CD8-positive, alpha-beta memory T cell (primary cell): ENCODE results near the gene LBHD2. TPM values are rescaled to one million over a fixed set of nuclear protein-coding genes. Genes with fewer than 3 reads are reported as not detected.

Experiments
- CTCF ChIA-PET: fragments of 350-600 bp; sonication (Branson Sonifier 250); formaldehyde crosslinking; loops from one replicate; lab custom pipeline; 2021; ENCODE audit warnings: antibody characterized with exemption; lab: Charles Lee
- POLR2A ChIA-PET: fragments of 350-600 bp; sonication (Branson Sonifier 250); formaldehyde crosslinking; loops from one replicate; lab custom pipeline; 2021; ENCODE audit warnings: antibody characterized with exemption; lab: Charles Lee
- DNase-seq, 5 donors: peaks; one replicate each; pipeline versions ENCODE4 v3.0.0 to v3.0.0-alpha.2; 2020 to 2022; ENCODE audit warnings: mixed read lengths in 1 of 5
- H3K27ac ChIP-seq: one replicate; pipeline ENCODE4 v1.7.0; 2013; ENCODE audit warnings: low read depth, mild to moderate bottlenecking, low read length, moderate library complexity
- H3K27me3 ChIP-seq: 2 replicates; pipeline ENCODE4 v1.7.0; 2013; ENCODE audit warnings: low read length, mild to moderate bottlenecking; ENCODE audit not compliant: insufficient read depth, poor library complexity, severe bottlenecking
- H3K36me3 ChIP-seq: 2 replicates; pipeline ENCODE4 v1.7.0; 2013; ENCODE audit warnings: mild to moderate bottlenecking, low read length, moderate library complexity; ENCODE audit not compliant: insufficient read depth
- H3K4me1 ChIP-seq: 2 replicates; pipeline ENCODE4 v1.7.0; 2013; ENCODE audit warnings: mild to moderate bottlenecking, low read length, moderate library complexity; ENCODE audit not compliant: insufficient read depth
- H3K4me3 ChIP-seq: 2 replicates; pipeline ENCODE4 v1.7.0; 2013; ENCODE audit warnings: mild to moderate bottlenecking, low read length
- H3K9me3 ChIP-seq: 2 replicates; pipeline ENCODE4 v1.7.0; 2013; ENCODE audit warnings: mild to moderate bottlenecking, low read length
- H3K27ac Mint-ChIP-seq, 8 donors: one replicate each; pipeline ENCODE4 v1.8.0; 2020 to 2021; ENCODE audit warnings: mixed read lengths in 8 of 8, mild to moderate bottlenecking in 6 of 8, inconsistent platforms in 3 of 8, moderate library complexity in 3 of 8
- H3K27me3 Mint-ChIP-seq, 2 donors: one replicate each; pipeline ENCODE4 v1.8.0; 2020 to 2021; ENCODE audit warnings: mixed read lengths in 2 of 2, mild to moderate bottlenecking in 1 of 2, moderate library complexity in 1 of 2
- H3K36me3 Mint-ChIP-seq, 3 donors: one replicate each; pipeline ENCODE4 v1.8.0; 2020 to 2021; ENCODE audit warnings: mixed read lengths in 3 of 3, inconsistent platforms in 1 of 3, mild to moderate bottlenecking in 1 of 3
- H3K4me1 Mint-ChIP-seq, 3 donors: one replicate each; pipeline ENCODE4 v1.8.0; 2020 to 2021; ENCODE audit warnings: mixed read lengths in 3 of 3, inconsistent platforms in 1 of 3, mild to moderate bottlenecking in 1 of 3
- H3K4me3 Mint-ChIP-seq, 7 donors: one replicate each; pipeline ENCODE4 v1.8.0; 2020 to 2021; ENCODE audit warnings: mixed read lengths in 7 of 7, mild to moderate bottlenecking in 6 of 7, moderate library complexity in 4 of 7, inconsistent platforms in 2 of 7
- H3K9me3 Mint-ChIP-seq, 5 donors: one replicate each; pipeline ENCODE4 v1.8.0; 2020 to 2022; ENCODE audit warnings: mixed read lengths in 5 of 5, mild to moderate bottlenecking in 3 of 5, moderate library complexity in 2 of 5, inconsistent platforms in 1 of 5
- polyA plus RNA-seq: library from polyadenylated mRNA; unstranded; fragments of 300-500 nt; fragmentation: Illumina TruSeq; gene quantifications from one replicate; pipeline ENCODE4 v1.2.3, GENCODE V29; 2021
- total RNA-seq, 2 experiments: library from RNA; stranded (reverse); gene quantifications; one replicate each; pipeline ENCODE4 v1.2.3, GENCODE V29; 2021

The LBHD2 gene
- total and polyA plus RNA-seq, 3 experiments from 2014 or later: not detected

GRCh38 chr14:103130017-103130764, 46.2 kb downstream of the LBHD2 start:
- H3K9me3 ChIP-seq: no peaks in the 10 kb centered on the region
- no peaks in the 10 kb centered on the region for H3K27me3 ChIP-seq
- no peaks in the 10 kb centered on the region for H3K4me1 Mint-ChIP-seq
- no peaks in the 10 kb centered on the region for H3K36me3 ChIP-seq
- no peaks in the 10 kb centered on the region for H3K9me3 Mint-ChIP-seq
- H3K27ac Mint-ChIP-seq: no peak overlapping the region
- ChIA-PET POLR2A (no interaction called here), CTCF (interaction anchor here (1.5 to 2.0 kb wide), 2 partner anchors 25 kb away, joined by 6 read pairs; no protein-coding TSS in a partner anchor)
- H3K4me3 ChIP-seq: no peak overlapping the region
- no peak overlapping the region for H3K27ac ChIP-seq
- no peak overlapping the region for H3K4me3 Mint-ChIP-seq
- DNase-seq: no peak
- H3K27me3 Mint-ChIP-seq: peaks cover 4 to 10% of the 10 kb centered on the region in 2 donors
- no peaks in the 10 kb centered on the region for H3K36me3 Mint-ChIP-seq
- H3K4me1 ChIP-seq: no peaks in the 10 kb centered on the region

- no peaks in the 10 kb centered on the region for H3K36me3 ChIP-seq
- no peak overlapping the region for H3K27ac ChIP-seq
- Mint-ChIP-seq H3K4me3 (no peak overlapping the region), H3K4me1 (no peaks in the 10 kb centered on the region), H3K27me3 (peaks cover 3 to 10% of the 10 kb centered on the region in 2 donors), H3K36me3 (no peaks in the 10 kb centered on the region), H3K27ac (no peak overlapping the region), H3K9me3 (no peaks in the 10 kb centered on the region)
- ChIA-PET CTCF (interaction anchor here (1.5 kb wide), 1 partner anchor 26 kb away, joined by 6 read pairs; no protein-coding TSS in a partner anchor), POLR2A (no interaction called here)
- DNase-seq: no peak
- H3K4me3 ChIP-seq: no peak overlapping the region
- no peaks in the 10 kb centered on the region for H3K4me1 ChIP-seq
- no peaks in the 10 kb centered on the region for H3K27me3 ChIP-seq
- no peaks in the 10 kb centered on the region for H3K9me3 ChIP-seq
Measured at GRCh38 chr14:103130965-103131364, 47.0 kb downstream of the LBHD2 start.

DNA sequence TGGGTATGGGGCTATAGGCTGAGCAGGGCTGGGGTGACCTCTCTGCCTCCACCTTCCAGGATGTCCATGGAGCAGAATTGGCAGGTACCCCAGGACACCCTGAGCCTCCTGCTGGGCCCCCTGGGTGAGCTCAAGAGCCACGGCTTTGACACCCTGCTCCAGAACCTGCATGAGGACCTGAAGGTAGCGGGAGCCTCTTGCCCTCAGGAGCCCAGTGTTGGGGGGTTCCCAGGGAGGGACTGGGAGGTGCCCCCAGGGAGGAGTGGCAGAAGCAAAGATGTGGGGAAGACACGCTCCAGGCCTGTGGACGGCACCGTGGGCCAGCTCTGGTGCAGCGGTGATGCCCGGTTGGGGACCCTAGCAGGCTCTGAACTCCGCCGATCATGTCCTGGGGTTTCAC, 47.6 kb downstream of the LBHD2 start:
- Mint-ChIP-seq H3K27ac (no peak overlapping the region), H3K36me3 (no peaks in the 10 kb centered on the region), H3K9me3 (no peaks in the 10 kb centered on the region), H3K4me1 (no peaks in the 10 kb centered on the region), H3K27me3 (peaks cover 3 to 10% of the 10 kb centered on the region in 2 donors), H3K4me3 (no peak overlapping the region)
- DNase-seq: no peak
- Histone ChIP-seq H3K27me3 (no peaks in the 10 kb centered on the region), H3K36me3 (no peaks in the 10 kb centered on the region), H3K4me3 (no peak overlapping the region), H3K9me3 (no peaks in the 10 kb centered on the region), H3K27ac (no peak overlapping the region), H3K4me1 (no peaks in the 10 kb centered on the region)
- POLR2A ChIA-PET: no interaction called here
- CTCF ChIA-PET: interaction anchor here (1.5 kb wide), 1 partner anchor 27 kb away, joined by 6 read pairs; no protein-coding TSS in a partner anchor

DNA sequence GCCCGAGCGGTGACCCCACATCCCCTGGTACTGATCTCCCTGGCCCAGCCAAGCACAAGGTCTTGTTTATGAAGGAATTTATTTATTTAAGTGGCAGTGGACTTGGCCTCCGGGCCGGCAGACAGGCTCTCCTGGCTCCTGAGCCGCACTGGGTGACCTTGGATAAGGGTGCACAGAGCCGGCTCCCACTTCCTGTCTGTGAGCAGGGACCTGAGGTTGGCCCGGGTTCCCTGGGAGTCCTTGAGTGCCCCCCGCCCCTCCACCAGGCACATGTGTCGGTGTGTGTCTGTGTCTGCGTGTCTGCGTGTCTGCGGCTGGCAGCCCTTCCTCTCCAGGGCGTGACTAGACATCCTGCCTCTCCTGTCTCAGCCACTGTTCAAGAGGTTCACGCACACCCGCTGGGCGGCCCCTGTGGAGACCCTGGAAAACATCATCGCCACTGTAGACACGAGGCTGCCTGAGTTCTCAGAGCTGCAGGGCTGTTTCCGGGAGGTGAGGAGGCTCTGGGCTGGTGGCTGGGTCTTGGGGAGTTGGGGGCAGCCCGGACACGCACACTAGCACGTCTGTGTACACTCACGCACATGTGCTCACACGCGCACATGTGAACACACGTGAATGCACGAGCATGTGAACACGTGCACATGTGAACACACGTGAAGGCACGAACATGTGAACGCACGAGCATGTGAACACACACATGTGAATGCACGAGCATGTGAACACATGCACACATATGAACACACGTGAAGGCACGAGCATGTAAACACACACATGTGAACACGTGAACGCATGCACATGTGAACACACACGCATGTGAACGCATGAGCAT, 48.6 kb downstream of the LBHD2 start:
- no peaks in the 10 kb centered on the region for H3K27me3 ChIP-seq
- no peaks in the 10 kb centered on the region for H3K36me3 ChIP-seq
- Mint-ChIP-seq H3K4me3 (no peak overlapping the region), H3K36me3 (no peaks in the 10 kb centered on the region), H3K4me1 (no peaks in the 10 kb centered on the region), H3K9me3 (no peaks in the 10 kb centered on the region), H3K27ac (no peak overlapping the region), H3K27me3 (peaks cover 5 to 10% of the 10 kb centered on the region in 2 donors)
- POLR2A ChIA-PET: no interaction called here
- no peak overlapping the region for H3K27ac ChIP-seq
- H3K4me3 ChIP-seq: no peak overlapping the region
- H3K9me3 ChIP-seq: no peaks in the 10 kb centered on the region
- no peaks in the 10 kb centered on the region for H3K4me1 ChIP-seq
- CTCF ChIA-PET: no interaction called here
- no peak for DNase-seq

DNA sequence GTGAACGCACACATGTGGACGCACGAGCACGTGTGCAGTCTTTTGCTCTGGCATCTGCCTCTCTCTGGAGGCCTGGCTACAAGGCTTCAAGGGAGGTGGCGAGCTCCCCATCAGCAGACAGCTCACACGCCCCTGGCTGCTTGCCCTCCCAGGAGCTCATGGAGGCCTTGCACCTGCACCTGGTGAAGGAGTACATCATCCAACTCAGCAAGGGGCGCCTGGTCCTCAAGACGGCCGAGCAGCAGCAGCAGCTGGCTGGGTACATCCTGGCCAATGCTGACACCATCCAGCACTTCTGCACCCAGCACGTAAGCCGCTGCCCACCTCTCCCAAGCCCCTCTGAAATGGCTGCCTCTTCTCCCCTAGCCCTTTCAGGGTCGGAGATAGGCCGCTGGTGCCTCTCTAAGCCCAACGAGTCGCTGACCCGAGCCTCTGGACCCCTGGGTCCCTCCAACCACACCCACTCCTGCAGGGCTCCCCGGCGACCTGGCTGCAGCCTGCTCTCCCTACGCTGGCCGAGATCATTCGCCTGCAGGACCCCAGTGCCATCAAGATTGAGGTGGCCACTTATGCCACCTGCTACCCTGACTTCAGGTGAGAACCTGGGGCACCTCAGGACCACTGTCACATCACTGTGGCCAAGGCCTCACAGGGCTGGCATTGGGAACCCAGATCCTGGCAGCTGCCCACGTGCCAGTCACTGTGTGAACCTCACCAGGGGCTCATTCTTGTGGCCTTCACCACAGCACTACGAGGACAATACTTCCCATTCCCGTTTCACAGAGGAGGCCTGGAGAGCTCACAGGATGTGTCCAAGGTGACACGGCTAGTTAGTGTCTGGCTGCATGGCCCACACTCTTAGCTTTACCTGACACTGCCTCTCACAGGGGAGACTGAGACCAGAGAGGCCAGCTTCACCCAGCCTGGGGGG, 49.5 kb downstream of the LBHD2 start:
- Histone ChIP-seq H3K36me3 (no peaks in the 10 kb centered on the region), H3K9me3 (no peaks in the 10 kb centered on the region), H3K4me1 (no peaks in the 10 kb centered on the region), H3K27ac (no peak overlapping the region), H3K4me3 (no peak overlapping the region), H3K27me3 (no peaks in the 10 kb centered on the region)
- H3K27ac Mint-ChIP-seq: peak overlapping the region in 1 of 8 donors; percentile 72
- H3K27me3 Mint-ChIP-seq: peaks cover 5 to 10% of the 10 kb centered on the region in 2 donors
- no peaks in the 10 kb centered on the region for H3K9me3 Mint-ChIP-seq
- ChIA-PET POLR2A (no interaction called here), CTCF (no interaction called here)
- no peaks in the 10 kb centered on the region for H3K4me1 Mint-ChIP-seq
- H3K36me3 Mint-ChIP-seq: no peaks in the 10 kb centered on the region
- H3K4me3 Mint-ChIP-seq: no peak overlapping the region
- no peak for DNase-seq

GRCh38 chr14:103134405-103134804, 50.4 kb downstream of the LBHD2 start:
- H3K4me1 ChIP-seq: no peaks in the 10 kb centered on the region
- no peak overlapping the region for H3K4me3 ChIP-seq
- CTCF ChIA-PET: no interaction called here
- POLR2A ChIA-PET: no interaction called here
- H3K9me3 ChIP-seq: no peaks in the 10 kb centered on the region
- Mint-ChIP-seq H3K36me3 (no peaks in the 10 kb centered on the region), H3K4me1 (no peaks in the 10 kb centered on the region), H3K4me3 (no peak overlapping the region), H3K9me3 (no peaks in the 10 kb centered on the region), H3K27me3 (peaks cover 3 to 6% of the 10 kb centered on the region in 2 donors), H3K27ac (no peak overlapping the region)
- DNase-seq: no peak
- no peak overlapping the region for H3K27ac ChIP-seq
- no peaks in the 10 kb centered on the region for H3K36me3 ChIP-seq
- H3K27me3 ChIP-seq: no peaks in the 10 kb centered on the region

GRCh38 chr14:103134919-103135318, 50.9 kb downstream of the LBHD2 start:
- CTCF ChIA-PET: no interaction called here
- Histone ChIP-seq H3K9me3 (no peaks in the 10 kb centered on the region), H3K4me3 (no peak overlapping the region), H3K27ac (no peak overlapping the region), H3K36me3 (no peaks in the 10 kb centered on the region), H3K4me1 (no peaks in the 10 kb centered on the region), H3K27me3 (no peaks in the 10 kb centered on the region)
- Mint-ChIP-seq H3K9me3 (no peaks in the 10 kb centered on the region), H3K4me3 (no peak overlapping the region), H3K36me3 (no peaks in the 10 kb centered on the region), H3K27ac (no peak overlapping the region), H3K27me3 (peaks cover 7% of the 10 kb centered on the region in 2 donors), H3K4me1 (no peaks in the 10 kb centered on the region)
- POLR2A ChIA-PET: no interaction called here
- no peak for DNase-seq
